WTC11 (cell line): ENCODE results near the gene PPFIBP1. TPM values are rescaled to one million over a fixed set of nuclear protein-coding genes. Genes with fewer than 3 reads are reported as not detected.

Experiments used
- EMX1 ChIP-seq: fragments of 250-450 bp; sonication (Bioruptor Pico); IDR thresholded peaks from 2 replicates; pipeline ENCODE4 v1.8.0; 2021; ENCODE audit warnings: mild to moderate bottlenecking
- HMGA2 ChIP-seq: fragments of 250-450 bp; sonication (Bioruptor Pico); IDR thresholded peaks from 2 replicates; pipeline ENCODE4 v1.4.0; 2021; ENCODE audit warnings: mild to moderate bottlenecking, moderate library complexity
- NFATC4 ChIP-seq: fragments of 250-450 bp; sonication (Bioruptor Pico); IDR thresholded peaks from 2 replicates; pipeline ENCODE4 v1.9.0; 2021; ENCODE audit warnings: mild to moderate bottlenecking
- NR1H2 ChIP-seq: sonication (generic); formaldehyde crosslinking; IDR thresholded peaks from 2 replicates; pipeline ENCODE4 v1.9.0; 2021; ENCODE audit warnings: mild to moderate bottlenecking, moderate library complexity, missing genetic modification reagents
- NR2C2 ChIP-seq: sonication (generic); formaldehyde crosslinking; IDR thresholded peaks from 2 replicates; pipeline ENCODE4 v1.8.0; 2022; ENCODE audit warnings: mild to moderate bottlenecking, missing genetic modification reagents
- NR3C1 ChIP-seq: sonication (generic); formaldehyde crosslinking; conservative IDR thresholded peaks from 2 replicates; pipeline ENCODE4 v1.8.1; 2023; ENCODE audit warnings: low read depth, mild to moderate bottlenecking, missing genetic modification reagents
- PRDM15 ChIP-seq: sonication (generic); formaldehyde crosslinking; IDR thresholded peaks from 2 replicates; pipeline ENCODE4 v1.8.0; 2022; ENCODE audit warnings: missing genetic modification reagents
- PREB ChIP-seq: sonication (generic); formaldehyde crosslinking; IDR thresholded peaks from 2 replicates; pipeline ENCODE4 v1.8.1; 2022; ENCODE audit warnings: mild to moderate bottlenecking, missing genetic modification reagents, moderate library complexity, borderline replicate concordance
- RORB ChIP-seq: fragments of 250-450 bp; sonication (Bioruptor Pico); IDR thresholded peaks from 2 replicates; pipeline ENCODE4 v1.9.0; 2021; ENCODE audit warnings: mild to moderate bottlenecking
- SOX15 ChIP-seq: fragments of 250-450 bp; sonication (Bioruptor Pico); IDR thresholded peaks from 2 replicates; pipeline ENCODE4 v1.9.0; 2021; ENCODE audit warnings: mild to moderate bottlenecking
- ZNF121 ChIP-seq: sonication (generic); formaldehyde crosslinking; IDR thresholded peaks from 2 replicates; pipeline ENCODE4 v1.8.0; 2023; ENCODE audit warnings: missing genetic modification reagents
- ZNF232 ChIP-seq: sonication (generic); formaldehyde crosslinking; IDR thresholded peaks from 2 replicates; pipeline ENCODE4 v1.8.0; 2022; ENCODE audit warnings: mild to moderate bottlenecking, missing genetic modification reagents
- ZNF281 ChIP-seq: sonication (generic); formaldehyde crosslinking; IDR thresholded peaks from 2 replicates; pipeline ENCODE4 v1.8.0; 2023; ENCODE audit warnings: mild to moderate bottlenecking, missing genetic modification reagents
- ZNF423 ChIP-seq: fragments of 250-450 bp; sonication (Bioruptor Pico); IDR thresholded peaks from 2 replicates; pipeline ENCODE4 v2.1.2; 2022; ENCODE audit warnings: mild to moderate bottlenecking, moderate library complexity
- ZSCAN18 ChIP-seq: fragments of 250-450 bp; sonication (Bioruptor Pico); IDR thresholded peaks from 2 replicates; pipeline ENCODE4 v2.1.2; 2022; ENCODE audit warnings: mild to moderate bottlenecking, moderate library complexity
- total RNA-seq: library from RNA; stranded (reverse); gene quantifications from 3 replicates; pipeline ENCODE4 v1.2.3, GENCODE V29; 2021
- TF ChIP-seq, protein P1 (sequence below): sonication (generic); formaldehyde crosslinking; IDR thresholded peaks from 2 replicates; pipeline ENCODE4 v1.8.0; 2023; ENCODE audit warnings: missing genetic modification reagents, mild to moderate bottlenecking, borderline replicate concordance
- TF ChIP-seq, protein P2 (sequence below): sonication (generic); formaldehyde crosslinking; IDR thresholded peaks from 2 replicates; pipeline ENCODE4 v1.8.1; 2023; ENCODE audit warnings: mild to moderate bottlenecking, missing genetic modification reagents, borderline replicate concordance
- TF ChIP-seq, protein P3 (sequence below): sonication (generic); formaldehyde crosslinking; conservative IDR thresholded peaks from 2 replicates; pipeline ENCODE4 v1.8.1; 2023; ENCODE audit warnings: mild to moderate bottlenecking, low read depth, missing genetic modification reagents, moderate library complexity

The PPFIBP1 gene
- total RNA-seq, 1 experiment from 2014 or later, result 27.7 TPM

- TF ChIP-seq, protein P1, sequence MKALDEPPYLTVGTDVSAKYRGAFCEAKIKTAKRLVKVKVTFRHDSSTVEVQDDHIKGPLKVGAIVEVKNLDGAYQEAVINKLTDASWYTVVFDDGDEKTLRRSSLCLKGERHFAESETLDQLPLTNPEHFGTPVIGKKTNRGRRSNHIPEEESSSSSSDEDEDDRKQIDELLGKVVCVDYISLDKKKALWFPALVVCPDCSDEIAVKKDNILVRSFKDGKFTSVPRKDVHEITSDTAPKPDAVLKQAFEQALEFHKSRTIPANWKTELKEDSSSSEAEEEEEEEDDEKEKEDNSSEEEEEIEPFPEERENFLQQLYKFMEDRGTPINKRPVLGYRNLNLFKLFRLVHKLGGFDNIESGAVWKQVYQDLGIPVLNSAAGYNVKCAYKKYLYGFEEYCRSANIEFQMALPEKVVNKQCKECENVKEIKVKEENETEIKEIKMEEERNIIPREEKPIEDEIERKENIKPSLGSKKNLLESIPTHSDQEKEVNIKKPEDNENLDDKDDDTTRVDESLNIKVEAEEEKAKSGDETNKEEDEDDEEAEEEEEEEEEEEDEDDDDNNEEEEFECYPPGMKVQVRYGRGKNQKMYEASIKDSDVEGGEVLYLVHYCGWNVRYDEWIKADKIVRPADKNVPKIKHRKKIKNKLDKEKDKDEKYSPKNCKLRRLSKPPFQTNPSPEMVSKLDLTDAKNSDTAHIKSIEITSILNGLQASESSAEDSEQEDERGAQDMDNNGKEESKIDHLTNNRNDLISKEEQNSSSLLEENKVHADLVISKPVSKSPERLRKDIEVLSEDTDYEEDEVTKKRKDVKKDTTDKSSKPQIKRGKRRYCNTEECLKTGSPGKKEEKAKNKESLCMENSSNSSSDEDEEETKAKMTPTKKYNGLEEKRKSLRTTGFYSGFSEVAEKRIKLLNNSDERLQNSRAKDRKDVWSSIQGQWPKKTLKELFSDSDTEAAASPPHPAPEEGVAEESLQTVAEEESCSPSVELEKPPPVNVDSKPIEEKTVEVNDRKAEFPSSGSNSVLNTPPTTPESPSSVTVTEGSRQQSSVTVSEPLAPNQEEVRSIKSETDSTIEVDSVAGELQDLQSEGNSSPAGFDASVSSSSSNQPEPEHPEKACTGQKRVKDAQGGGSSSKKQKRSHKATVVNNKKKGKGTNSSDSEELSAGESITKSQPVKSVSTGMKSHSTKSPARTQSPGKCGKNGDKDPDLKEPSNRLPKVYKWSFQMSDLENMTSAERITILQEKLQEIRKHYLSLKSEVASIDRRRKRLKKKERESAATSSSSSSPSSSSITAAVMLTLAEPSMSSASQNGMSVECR (CRISPR knock-in tag), result peak; percentile 89; the same call in 1 of the 2 replicates
- TF ChIP-seq EMX1, result no peak
- TF ChIP-seq SOX15 (CRISPR knock-in tag), result no peak
- no peak for TF ChIP-seq NR2C2 (CRISPR knock-in tag)
- TF ChIP-seq HMGA2 (CRISPR knock-in tag), result no peak
- TF ChIP-seq, protein P2, sequence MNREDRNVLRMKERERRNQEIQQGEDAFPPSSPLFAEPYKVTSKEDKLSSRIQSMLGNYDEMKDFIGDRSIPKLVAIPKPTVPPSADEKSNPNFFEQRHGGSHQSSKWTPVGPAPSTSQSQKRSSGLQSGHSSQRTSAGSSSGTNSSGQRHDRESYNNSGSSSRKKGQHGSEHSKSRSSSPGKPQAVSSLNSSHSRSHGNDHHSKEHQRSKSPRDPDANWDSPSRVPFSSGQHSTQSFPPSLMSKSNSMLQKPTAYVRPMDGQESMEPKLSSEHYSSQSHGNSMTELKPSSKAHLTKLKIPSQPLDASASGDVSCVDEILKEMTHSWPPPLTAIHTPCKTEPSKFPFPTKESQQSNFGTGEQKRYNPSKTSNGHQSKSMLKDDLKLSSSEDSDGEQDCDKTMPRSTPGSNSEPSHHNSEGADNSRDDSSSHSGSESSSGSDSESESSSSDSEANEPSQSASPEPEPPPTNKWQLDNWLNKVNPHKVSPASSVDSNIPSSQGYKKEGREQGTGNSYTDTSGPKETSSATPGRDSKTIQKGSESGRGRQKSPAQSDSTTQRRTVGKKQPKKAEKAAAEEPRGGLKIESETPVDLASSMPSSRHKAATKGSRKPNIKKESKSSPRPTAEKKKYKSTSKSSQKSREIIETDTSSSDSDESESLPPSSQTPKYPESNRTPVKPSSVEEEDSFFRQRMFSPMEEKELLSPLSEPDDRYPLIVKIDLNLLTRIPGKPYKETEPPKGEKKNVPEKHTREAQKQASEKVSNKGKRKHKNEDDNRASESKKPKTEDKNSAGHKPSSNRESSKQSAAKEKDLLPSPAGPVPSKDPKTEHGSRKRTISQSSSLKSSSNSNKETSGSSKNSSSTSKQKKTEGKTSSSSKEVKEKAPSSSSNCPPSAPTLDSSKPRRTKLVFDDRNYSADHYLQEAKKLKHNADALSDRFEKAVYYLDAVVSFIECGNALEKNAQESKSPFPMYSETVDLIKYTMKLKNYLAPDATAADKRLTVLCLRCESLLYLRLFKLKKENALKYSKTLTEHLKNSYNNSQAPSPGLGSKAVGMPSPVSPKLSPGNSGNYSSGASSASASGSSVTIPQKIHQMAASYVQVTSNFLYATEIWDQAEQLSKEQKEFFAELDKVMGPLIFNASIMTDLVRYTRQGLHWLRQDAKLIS (CRISPR knock-in tag), result peak; percentile 76; the same call in 1 of the 2 replicates
- TF ChIP-seq ZNF121 (CRISPR knock-in tag), result no peak
- TF ChIP-seq ZNF423 (CRISPR knock-in tag), result no peak
- TF ChIP-seq NR1H2, result no peak
- TF ChIP-seq RORB (CRISPR knock-in tag), result no peak
- TF ChIP-seq ZSCAN18 (CRISPR knock-in tag), result no peak
- no peak for TF ChIP-seq PREB
- TF ChIP-seq, protein P3, sequence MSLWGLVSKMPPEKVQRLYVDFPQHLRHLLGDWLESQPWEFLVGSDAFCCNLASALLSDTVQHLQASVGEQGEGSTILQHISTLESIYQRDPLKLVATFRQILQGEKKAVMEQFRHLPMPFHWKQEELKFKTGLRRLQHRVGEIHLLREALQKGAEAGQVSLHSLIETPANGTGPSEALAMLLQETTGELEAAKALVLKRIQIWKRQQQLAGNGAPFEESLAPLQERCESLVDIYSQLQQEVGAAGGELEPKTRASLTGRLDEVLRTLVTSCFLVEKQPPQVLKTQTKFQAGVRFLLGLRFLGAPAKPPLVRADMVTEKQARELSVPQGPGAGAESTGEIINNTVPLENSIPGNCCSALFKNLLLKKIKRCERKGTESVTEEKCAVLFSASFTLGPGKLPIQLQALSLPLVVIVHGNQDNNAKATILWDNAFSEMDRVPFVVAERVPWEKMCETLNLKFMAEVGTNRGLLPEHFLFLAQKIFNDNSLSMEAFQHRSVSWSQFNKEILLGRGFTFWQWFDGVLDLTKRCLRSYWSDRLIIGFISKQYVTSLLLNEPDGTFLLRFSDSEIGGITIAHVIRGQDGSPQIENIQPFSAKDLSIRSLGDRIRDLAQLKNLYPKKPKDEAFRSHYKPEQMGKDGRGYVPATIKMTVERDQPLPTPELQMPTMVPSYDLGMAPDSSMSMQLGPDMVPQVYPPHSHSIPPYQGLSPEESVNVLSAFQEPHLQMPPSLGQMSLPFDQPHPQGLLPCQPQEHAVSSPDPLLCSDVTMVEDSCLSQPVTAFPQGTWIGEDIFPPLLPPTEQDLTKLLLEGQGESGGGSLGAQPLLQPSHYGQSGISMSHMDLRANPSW (CRISPR knock-in tag), result no peak
- TF ChIP-seq ZNF281 (CRISPR knock-in tag), result peak; percentile 55; the same call in 1 of the 2 replicates
- no peak for TF ChIP-seq NFATC4 (CRISPR knock-in tag)
- no peak for TF ChIP-seq NR3C1 (CRISPR knock-in tag)
- TF ChIP-seq PRDM15 (CRISPR knock-in tag), result no peak
- peak; percentile 52; the same call in 1 of the 2 replicates for TF ChIP-seq ZNF232 (CRISPR knock-in tag)
Observed at GRCh38 chr12:27710592-27711316, 186.7 kb downstream of the PPFIBP1 start, which contains the start of gene MRPS35 (continued).
